AG10803 (cell line): Measurements from ENCODE around the gene PRAMEF12.
A peak's percentile ranks its signal among the peaks of the same experiment; 100 is the strongest.
"Not testable (repeated sequence)": the region's sequence is repeated elsewhere in the genome, so short reads cannot be mapped to it uniquely, and the experiment has no call there.

Experiments used
- DNase-seq: peaks from one replicate; pipeline ENCODE4 v3.0.0; 2010; ENCODE audit warnings: low read depth
- H3K4me3 ChIP-seq: 2 replicates; pipeline ENCODE4 v1.5.1; 2011; ENCODE audit warnings: mild to moderate bottlenecking, low read length, control low read depth
- TF ChIP-seq, protein P1 (sequence below): conservative IDR thresholded peaks from 2 replicates; pipeline ENCODE4 v1.5.1; 2011; ENCODE audit warnings: mild to moderate bottlenecking, low read length, control low read depth, inconsistent platforms

Gene PRAMEF12

GRCh38 chr1:12778061-12778460, 4.5 kb downstream of the PRAMEF12 start:
- DNase-seq, result no peak
- TF ChIP-seq, protein P1, sequence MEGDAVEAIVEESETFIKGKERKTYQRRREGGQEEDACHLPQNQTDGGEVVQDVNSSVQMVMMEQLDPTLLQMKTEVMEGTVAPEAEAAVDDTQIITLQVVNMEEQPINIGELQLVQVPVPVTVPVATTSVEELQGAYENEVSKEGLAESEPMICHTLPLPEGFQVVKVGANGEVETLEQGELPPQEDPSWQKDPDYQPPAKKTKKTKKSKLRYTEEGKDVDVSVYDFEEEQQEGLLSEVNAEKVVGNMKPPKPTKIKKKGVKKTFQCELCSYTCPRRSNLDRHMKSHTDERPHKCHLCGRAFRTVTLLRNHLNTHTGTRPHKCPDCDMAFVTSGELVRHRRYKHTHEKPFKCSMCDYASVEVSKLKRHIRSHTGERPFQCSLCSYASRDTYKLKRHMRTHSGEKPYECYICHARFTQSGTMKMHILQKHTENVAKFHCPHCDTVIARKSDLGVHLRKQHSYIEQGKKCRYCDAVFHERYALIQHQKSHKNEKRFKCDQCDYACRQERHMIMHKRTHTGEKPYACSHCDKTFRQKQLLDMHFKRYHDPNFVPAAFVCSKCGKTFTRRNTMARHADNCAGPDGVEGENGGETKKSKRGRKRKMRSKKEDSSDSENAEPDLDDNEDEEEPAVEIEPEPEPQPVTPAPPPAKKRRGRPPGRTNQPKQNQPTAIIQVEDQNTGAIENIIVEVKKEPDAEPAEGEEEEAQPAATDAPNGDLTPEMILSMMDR, result no peak

GRCh38 chr1:12778907-12779306, 5.4 kb downstream of the PRAMEF12 start:
- no peak overlapping the region for H3K4me3 ChIP-seq
- DNase-seq, result peak; percentile 47
- TF ChIP-seq, protein P1, result peak; percentile 43

More at GRCh38 chr1:12778061-12778460, 4.5 kb downstream of the PRAMEF12 start:
- H3K4me3 ChIP-seq, result no peak overlapping the region

DNA sequence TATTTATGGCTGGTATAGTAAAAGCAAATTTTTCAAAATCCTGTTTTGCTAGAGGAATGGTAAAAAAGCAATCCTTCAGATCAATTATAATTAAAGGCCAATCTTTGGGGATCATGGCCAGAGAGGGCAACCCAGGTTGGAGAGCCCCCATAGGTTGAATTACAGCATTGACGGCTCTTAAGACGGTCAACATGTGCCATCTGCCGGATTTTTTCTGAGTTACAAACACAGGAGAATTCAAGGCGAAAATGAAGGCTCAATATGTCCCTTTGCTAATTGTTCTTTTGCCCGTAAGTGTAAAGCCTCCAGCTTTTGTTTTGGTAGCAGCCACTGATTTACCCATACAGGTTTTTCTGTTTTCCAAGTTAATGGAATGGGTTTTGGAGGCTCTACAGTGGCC, 8.0 kb downstream of the PRAMEF12 start:
- not testable (repeated sequence) for H3K4me3 ChIP-seq, DNase-seq
- TF ChIP-seq, protein P1, result 0 out of 2 replicates have a peak, but pooled peaks have one; percentile 22

DNA sequence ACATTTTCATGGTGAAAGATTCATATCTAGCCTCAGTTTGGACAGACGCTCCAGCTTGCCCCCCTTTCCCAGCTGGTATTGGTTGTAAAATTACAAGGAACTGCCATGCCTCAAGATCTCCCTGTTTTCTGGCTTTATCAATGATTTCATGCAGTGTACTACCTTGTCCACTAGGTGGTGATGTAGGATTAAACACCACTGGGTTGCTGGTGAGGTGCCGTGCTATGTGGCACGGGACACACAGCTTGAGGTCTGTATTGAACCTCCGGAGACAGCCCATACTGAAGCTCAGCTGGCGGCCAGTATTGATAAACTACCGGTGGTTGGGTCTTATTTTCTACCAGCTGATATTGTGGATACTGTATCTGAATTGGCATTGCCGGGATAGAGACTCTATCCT, 10.2 kb downstream of the PRAMEF12 start:
- not testable (repeated sequence) for H3K4me3 ChIP-seq
- DNase-seq, result peak; percentile 25
- TF ChIP-seq, protein P1, result peak; percentile 34

GRCh38 chr1:12784729-12785128, 11.2 kb downstream of the PRAMEF12 start:
- DNase-seq, H3K4me3 ChIP-seq: not testable (repeated sequence)

GRCh38 chr1:12791097-12791496, 17.6 kb downstream of the PRAMEF12 start, which contains the start of gene PRAMEF1:
PRAMEF1 (plus strand) TSS chr1:12791397; CDS start chr1:12793228, 1,831 bp downstream.
- H3K4me3 ChIP-seq, result not testable (repeated sequence)

GRCh38 chr1:12798911-12799310, 25.4 kb downstream of the PRAMEF12 start:
- H3K4me3 ChIP-seq, result no peak overlapping the region
- DNase-seq, result peak; percentile 51
- TF ChIP-seq, protein P1, result no peak

More at GRCh38 chr1:12791097-12791496, 17.6 kb downstream of the PRAMEF12 start, which contains the start of gene PRAMEF1:
- DNase-seq, result not testable (repeated sequence)

- H3K4me3 ChIP-seq, result no peak overlapping the region
- TF ChIP-seq, protein P1, result no peak
- DNase-seq, result no peak
These were observed 26.2 kb downstream of the PRAMEF12 start for GRCh38 chr1:12799730-12800129.
